GM19395 (cell line): Measurements from ENCODE around the gene ACAD10.
"Not testable (repeated sequence)": the region's sequence is repeated elsewhere in the genome, so short reads cannot be mapped to it uniquely, and the experiment has no call there.

ENCODE experiments used
- ATAC-seq: cut with Tn5 transposase; IDR thresholded peaks from one replicate; pipeline ENCODE4 v1.9.1; 2021; ENCODE audit warnings: mild to moderate bottlenecking, moderate library complexity; ENCODE audit not compliant: unreplicated experiment

ACAD10 gene

DNA sequence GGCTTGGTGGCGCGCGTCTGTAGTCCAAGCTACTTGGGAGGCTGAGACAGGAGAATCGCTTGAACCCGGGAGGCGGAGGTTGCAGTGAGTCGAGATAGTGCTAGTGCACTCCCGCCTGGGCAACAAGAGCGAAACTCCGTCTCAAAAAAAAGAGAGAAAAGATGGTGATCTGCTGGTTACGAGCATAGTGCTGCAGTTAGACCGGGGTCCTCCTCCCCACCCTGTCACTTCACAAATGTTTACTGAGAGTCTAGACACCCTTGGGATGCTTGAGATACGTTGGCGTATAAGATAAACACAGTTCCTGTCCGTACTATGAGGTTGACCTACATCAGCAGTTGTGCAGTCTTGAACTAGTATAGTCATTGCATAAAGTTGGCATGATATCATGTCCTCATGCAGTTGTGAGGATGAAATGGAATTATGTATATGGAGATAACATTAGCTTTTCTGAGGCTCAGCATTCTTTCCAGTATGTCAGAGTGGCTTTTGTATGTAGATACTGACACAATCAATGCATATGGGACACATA lies 787 bp downstream of the ACAD10 start:
- no peak for ATAC-seq

DNA sequence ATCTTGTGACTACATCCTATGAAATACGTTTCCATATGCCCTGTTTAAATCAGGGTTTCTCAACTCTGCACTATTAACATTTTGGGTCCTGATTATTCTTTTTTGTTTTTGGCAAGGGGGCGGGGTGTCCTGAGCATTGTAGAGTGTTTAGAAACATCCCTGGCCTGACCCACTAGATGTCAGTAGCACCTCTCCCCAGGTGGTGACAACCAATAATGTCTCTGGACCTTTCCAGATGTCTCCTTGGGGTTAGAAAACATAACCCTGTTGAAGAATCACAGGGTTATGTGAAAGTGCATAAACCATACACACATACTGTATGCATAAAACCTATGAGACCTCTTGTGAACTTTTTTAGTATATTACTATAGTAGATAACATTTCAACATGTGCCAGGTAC lies 1.4 kb downstream of the ACAD10 start:
- no peak for ATAC-seq

DNA sequence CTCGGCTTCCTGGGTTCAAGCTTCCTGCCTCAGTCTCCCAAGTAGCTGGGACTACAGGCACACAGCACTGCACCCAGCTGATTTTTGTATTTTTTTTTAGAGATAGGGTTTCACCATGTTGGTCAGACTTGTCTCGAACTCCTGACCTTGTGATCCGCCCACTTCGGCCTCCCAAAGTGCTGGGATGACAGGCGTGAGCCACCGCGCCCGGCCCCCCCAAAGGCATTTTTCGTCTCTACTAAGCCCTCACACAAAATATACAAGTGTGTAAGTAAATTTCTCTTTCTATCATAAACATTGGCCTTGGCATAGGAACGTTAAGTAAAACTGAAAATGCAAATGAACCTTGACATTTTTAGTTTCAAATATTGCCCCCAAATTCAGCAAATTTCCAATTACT lies 2.1 kb downstream of the ACAD10 start:
- ATAC-seq, result no peak

DNA sequence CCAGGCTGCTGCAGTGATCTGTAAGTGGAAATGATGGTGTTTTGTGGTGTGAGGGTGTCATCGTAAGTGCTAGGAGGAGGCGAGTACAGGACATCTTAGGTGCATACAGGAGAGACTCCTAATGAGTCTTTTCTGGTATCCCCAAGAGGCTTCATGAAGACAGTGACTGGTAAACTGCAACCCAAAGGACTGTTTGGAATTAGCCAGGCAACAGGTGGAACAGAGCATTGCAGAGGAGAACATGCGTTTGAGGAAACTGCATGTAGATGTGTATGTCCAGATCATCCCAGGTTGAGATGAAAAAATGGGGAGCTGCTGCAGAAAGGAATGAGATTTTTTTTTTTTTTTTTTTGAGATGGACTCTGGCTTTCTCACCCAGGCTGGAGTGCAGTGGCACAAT lies 5.4 kb downstream of the ACAD10 start:
- ATAC-seq, result no peak

DNA sequence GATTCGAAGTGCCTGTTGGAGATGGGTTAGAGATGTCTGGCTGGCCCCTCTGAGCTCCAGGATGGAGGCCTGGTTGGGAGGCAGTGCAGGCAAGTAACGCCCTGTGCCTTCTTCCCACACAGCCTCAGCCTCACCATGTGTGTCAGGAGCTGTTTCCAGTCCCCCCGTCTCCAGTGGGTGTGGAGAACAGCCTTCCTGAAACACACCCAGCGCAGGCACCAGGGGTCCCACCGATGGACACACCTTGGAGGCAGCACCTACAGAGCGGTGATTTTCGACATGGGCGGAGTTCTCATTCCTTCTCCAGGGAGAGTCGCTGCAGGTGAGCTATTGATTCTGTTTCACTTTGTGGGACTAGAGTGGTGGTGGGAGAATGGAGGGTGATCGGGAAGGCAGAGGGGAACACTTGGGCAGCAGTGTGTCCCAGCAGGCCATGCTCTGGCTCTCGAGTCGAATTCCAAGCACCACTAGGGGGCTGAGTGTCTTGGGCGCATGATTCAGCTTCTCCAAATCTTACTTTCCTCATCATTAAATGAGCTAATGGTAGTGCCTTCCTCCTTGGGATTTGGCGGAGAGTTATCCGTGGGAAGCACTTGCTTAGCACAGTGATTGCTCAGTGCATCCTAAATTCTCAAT lies 6.8 kb downstream of the ACAD10 start:
- no peak for ATAC-seq

DNA sequence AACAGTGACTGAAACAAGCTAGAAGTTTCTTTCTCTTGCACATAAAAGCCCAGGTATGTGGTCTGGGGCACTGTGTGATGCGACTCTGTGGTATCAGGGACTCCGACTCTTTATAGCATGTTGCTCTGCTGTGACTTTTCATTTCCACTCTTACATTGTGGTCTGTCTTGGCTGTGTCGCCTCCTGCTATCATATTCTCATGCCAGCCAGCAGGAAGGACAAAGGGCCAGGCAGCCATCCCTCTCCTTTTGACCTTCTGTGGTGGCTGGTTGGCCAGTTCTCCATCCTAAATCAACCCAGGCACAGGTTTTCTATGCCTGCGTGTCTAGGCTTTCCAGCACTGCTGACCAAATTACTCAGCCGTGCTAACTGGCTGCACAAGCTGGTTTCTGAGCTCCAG lies 8.0 kb downstream of the ACAD10 start:
- ATAC-seq, result no peak

DNA sequence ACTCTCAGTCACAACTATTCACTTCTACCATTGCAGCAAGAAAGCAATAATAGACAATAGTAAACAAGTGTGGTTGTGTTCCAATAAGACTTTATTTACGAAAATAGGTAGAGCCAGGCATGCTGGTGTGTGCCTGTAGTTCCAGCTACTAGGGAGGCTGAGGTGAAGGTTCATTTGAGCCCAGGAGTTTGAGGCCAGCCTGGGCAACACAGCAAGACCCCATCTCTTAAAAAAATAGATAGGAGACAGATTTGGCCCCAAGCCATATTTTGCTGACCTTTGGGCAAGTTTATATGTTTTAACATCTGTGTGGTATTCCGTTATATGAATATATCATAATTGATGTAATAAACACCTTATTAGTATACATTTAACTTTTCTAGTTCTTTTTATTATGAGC lies 14.1 kb downstream of the ACAD10 start:
- no peak for ATAC-seq

DNA sequence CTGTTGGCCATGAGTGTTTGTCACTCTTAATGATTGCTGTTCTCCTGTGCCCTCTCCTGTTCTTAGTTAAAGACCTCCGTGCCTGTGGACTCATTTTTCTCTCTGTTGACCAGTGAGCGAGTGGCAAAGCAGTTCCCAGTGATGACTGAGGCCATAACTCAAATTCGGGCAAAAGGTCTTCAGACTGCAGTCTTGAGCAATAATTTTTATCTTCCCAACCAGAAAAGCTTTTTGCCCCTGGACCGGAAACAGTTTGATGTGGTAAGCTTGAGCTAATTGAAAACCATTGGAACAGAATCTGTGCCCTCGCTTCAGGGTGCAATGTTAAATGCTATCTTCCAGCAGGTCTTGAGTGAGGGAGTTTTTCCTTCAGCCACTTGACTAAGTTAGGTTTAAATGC lies 19.8 kb downstream of the ACAD10 start:
- no peak for ATAC-seq

DNA sequence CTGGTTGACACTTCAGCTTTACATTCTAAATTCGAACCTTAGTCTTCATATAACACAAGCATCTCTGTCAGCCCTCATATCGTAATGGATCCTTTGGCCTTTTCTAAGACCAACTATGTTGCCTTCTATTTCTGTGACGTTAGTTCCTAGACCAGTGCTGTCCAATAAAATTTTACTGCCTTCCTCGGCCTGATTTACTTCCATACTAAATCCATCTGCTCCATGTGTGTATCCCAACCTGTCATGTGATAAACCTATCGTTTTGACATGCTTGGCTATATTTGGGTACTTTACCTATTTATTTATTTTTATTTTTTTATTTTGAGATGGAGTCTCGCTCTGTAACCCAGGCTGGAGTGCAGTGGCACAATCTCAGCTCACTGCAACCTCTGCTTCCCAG lies 20.3 kb downstream of the ACAD10 start:
- no peak for ATAC-seq

DNA sequence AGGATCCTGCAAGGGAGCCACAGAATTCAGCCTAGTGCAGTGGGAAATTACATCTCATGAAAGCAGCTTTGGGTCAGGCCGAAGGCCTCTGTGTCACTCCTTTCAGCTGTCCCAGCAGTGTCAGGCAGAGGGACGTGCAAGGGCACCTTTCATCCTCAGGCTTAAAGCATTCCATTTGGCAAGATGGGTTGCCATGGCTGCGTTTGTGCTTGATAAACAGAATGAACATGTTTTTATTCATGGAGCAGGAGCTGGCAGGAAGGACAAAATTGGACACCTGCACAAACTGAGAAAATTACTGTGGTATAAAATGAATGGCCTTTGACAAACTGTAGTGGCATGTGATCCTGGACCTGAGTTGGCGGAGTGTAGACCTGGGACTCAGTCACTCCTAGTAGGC lies 29.4 kb downstream of the ACAD10 start:
- ATAC-seq, result no peak

DNA sequence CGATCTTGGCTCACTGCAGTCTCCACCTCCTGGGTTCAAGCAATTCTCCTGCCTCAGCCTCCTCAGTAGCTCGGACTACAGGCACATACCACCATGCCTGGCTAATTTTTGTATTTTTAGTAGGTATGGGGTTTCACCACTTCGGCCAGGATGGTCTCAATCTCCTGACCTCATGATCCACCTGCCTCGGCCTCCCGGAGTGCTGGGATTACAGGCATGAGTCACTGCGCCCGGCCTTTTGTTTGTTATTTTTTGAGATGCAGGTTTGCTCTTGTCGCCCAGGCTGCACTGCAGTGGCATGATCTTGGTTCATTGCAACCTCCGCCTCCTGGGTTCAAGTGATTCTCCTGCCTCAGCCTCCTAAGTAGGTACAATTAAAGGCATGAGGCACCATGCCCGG lies 33.5 kb downstream of the ACAD10 start:
- ATAC-seq, result not testable (repeated sequence)

DNA sequence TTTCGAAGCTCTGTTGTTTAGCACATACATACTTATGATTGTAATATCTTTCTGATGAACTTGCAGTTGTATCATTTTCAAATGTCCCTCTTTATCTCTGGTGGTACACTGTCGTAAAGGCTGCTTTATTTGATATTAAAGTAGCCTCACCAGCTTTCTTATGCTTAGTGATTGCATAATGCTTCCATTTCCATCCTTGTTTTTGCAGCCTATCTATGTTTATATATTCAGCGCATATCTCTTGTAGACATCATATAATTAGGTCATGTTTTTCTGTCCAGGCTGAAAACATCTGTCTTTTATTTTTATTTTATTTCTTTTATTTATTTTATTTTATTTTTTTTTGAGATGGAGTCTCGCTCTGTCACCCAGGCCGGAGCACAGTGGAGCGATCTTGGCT lies 34.6 kb downstream of the ACAD10 start:
- ATAC-seq, result no peak

DNA sequence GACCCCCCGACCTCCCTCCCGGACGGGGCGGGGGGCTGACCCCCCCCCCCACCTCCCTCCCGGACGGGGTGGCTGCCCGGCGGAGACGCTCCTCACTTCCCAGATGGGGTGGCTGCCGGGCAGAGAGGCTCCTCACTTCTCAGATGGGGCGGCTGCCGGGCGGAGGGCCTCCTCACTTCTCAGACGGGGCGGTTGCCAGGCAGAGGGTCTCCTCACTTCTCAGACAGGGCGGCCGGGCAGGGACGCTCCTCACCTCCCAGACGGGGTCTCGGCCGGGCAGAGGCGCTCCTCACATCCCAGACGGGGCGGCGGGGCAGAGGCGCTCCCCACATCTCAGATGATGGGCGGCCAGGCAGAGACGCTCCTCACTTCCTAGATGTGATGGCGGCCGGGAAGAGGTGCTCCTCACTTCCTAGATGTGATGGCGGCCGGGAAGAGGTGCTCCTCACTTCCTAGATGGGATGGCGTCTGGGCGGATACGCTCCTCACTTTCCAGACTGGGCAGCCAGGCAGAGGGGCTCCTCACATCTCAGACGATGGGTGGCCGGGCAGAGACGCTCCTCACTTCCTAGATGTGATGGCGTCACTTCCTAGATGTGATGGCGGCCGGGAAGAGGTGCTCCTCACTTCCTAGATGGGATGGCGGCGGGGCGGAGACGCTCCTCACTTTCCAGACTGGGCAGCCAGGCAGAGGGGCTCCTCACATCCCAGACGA lies 38.0 kb downstream of the ACAD10 start:
- ATAC-seq, result not testable (repeated sequence)

DNA sequence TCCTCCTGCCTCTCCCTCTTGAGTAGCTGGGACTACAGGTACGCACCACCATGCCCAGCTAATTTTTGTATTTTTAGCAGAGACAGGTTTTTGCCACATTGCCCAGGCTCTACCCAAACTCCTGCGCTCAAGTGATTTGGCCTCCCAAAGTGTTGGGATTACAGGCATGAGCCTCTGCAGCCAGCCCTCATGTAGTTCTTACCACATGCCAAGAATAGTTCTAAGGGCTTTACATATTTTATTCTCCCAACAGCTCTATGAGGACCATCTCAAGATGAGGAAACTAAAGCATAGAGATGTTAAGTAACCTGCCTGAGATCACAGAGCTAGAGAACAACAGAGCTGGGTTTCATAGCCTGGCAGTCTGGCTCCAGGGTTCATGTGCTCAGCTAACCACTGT lies 42.9 kb downstream of the ACAD10 start:
- ATAC-seq, result no peak

DNA sequence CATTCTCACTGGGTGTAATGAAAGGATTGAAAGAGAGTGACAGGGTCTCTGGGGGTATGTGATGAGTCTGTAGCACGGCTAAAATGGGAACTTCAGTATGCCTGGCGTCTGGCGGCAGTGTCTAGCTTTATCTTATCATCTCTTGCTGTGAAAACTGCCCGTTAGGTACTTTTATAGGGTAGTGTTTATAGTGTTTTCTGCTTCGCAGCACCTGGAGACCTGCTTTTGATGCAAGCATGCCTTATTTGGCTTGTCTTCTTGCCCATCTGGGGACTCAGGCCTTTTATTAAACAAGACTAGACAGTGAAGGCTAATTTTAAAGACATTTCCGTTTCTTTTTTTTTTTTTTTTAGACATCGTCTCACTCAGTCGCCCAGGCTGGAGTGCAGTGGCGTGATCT lies 44.6 kb downstream of the ACAD10 start:
- ATAC-seq, result no peak

DNA sequence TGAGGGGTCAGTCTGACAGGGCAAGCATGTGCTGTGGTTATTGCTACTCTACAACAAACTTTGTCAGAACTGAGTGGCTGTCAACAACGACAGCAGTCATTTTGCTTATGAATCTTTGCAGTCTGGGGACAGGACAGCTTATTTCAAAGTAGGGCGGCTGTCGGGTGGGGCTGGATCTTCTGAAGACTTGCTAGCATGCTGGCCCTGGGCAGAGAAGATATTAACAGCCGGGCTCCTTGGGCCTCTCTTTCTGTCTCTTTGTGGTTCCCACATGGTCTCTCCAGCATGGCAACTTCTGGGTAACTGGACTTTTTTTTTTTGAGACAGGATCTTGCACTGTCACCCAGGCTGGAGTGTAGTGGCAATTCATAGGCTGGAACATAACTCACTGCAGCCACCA lies 46.9 kb downstream of the ACAD10 start:
- no peak for ATAC-seq

DNA sequence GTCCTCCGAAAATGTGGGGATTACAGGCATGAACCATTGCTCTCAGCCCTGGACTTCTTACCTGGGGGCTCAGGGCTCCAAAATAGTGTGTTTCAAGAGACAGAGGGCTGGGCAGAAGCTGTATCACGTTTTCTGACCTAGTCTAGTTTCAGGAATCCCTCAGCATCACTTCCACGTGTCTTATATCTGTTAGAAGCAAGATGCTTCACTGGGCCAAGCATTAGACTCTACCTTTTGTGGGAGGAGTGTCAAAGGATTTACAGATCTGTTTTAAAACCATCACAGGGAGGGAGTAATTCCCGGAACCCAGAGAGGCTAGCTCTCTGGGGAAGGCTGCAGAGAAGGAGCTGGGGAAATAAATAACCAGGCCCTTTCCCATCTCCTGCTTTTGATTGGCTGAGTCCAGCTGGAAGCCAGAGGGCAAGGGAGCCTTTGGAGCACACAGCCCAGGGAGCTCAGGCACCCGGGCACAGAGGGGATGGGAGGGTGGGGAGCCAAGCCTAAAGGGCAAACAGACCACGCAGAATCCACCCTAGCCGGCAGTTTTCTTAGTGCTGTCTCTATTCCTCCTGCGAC lies 47.6 kb downstream of the ACAD10 start:
- ATAC-seq, result no peak

DNA sequence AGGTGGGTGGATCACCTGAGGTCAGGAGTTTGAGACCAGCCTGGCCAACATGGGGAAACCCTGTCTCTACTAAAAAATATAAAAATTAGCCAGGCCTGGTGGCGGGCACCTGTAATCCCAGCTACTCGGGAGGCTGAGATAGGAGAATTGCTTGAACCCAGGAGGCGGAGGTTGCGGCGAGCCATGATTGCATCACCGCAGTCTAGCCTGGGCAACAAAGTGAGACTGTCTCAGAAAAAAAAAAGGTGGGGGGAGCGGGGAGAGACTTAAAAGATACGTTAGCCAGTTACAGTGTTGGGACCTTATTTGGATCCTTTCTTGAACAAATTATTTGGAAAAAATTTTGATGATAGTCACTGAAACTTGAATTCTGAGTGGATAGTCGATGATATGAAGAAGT lies 53.7 kb downstream of the ACAD10 start:
- not testable (repeated sequence) for ATAC-seq

DNA sequence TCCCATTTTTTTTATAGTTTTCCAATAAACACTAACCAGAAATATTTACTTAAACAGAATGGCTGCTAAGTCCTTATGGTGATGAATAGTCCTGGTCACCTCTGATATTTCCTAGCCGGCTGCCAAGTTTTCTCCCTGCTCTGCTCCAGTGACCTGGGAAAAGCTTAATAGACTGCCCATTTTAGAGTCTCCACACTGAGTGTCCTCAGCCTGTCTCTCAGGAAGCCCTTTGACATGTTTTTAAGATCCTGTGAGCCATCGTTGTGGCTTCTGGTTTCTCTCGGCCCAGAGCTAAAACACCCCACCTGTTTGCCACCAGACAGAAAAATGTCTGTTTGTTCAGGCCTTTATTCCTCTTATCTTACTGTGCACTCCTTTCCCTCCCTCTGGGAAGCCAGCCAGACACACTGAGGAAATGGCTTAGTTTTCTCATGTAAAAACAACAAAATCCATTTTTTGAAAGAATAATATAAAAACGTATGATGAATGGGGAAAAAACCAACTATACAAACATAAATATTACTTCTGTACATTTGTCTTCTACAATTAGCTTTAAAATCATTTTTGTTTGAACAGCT lies 55.5 kb downstream of the ACAD10 start:
- no peak for ATAC-seq

DNA sequence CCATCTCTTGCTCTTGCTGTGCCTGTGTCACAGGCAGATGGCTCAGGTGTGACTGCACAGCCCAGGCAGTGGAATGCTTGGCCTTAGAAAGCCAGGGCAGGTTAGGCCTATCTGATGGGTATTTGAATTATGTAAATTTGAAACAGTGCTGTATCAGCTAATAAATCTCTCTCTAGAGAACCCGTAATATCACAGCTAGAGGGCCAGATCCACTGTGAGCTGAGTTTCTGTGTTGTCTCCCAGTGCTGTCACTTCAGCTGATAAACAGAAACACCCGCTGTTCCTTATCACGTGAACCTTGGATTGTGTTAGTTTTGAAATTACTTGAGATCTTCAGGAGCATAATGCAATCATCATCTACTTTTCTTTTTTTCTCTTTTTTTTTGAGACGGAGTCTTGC lies 59.4 kb downstream of the ACAD10 start:
- ATAC-seq, result no peak

DNA sequence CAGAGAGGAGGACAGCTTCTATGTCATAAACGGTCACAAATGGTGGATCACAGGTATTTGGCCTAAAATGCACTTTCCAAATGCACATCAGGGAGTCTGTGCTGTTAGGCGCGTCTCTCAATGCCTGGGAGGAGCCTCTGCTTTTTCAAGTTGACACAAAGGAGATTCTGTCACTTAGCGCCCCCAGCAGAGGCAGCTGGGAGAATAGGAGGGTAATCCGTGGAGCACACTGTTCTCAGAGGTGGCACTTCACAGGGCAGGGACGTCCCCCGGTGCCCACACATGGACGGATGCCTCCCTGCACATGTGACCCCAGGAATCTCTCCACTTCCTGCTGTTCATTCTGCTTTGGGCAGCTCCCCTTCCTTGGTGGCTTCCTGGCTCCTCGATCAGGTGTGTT lies 61.5 kb downstream of the ACAD10 start:
- no peak for ATAC-seq

DNA sequence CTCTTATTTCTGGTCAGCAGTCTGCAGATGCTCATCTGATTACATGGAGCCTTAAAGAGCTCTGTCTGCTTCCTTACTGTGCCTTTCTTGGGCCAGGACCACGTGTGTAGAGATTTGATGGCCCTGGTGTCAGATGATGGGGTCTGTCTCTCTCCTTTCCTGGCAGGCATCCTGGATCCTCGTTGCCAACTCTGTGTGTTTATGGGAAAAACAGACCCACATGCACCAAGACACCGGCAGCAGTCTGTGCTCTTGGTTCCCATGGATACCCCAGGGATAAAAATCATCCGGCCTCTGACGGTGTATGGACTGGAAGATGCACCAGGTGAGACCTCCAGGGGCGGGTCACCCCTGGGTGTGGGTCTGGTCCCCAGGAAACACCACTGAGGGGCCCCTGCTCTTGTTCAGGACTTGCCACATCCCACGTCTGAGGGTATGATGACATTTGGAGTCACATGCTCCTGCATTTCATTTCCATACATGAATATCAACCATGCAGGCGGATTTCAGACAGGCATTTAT lies 62.4 kb downstream of the ACAD10 start:
- no peak for ATAC-seq
